Frontal cortex (tissue), 4 donors: Measurements from ENCODE around the gene SOX6. TPM values are rescaled to one million over a fixed set of nuclear protein-coding genes. Genes with fewer than 3 reads are reported as not detected.
"Not testable (repeated sequence)": the region's sequence is repeated elsewhere in the genome, so short reads cannot be mapped to it uniquely, and the experiment has no call there.

Source experiments
- DNase-seq, 2 donors: peaks; one replicate each; pipeline ENCODE4 v3.0.0; 2012; ENCODE audit warnings: low spot score in 2 of 2
- FAIRE-seq: peaks from 2 replicates; lab custom pipeline; 2012; peaks lifted over from hg19 to GRCh38; lab: Jason Lieb, UNC
- total RNA-seq: library from RNA; depleted of rRNA; stranded (reverse); fragments of >200 nt; gene quantifications from one replicate; pipeline ENCODE4 v1.2.3, GENCODE V29; 2014
- donor health status: control.
- donor health status: control.
- donor health status: control.

The SOX6 gene
- total RNA-seq, 1 donor from 2014 or later, result 17.1 TPM

DNA sequence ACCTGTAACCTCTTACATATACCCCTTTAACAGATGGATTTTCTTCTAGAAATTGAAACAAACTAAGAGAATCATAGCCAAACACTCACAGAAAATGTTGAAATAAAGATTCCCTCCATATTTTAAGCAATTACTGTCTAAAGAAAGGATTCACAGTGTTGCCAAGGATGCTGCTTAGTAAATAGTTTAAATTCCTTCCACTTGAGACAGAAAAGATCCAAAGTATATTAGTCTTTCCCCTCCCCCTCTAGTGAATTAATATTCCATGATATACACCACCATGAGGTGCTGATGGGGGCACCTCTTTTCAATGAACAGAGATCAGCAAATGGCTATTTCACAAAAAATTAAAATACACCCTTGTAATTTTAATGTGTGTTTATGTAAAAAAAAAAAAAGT lies 186.8 kb downstream of the SOX6 start:
- FAIRE-seq, result no peak

DNA sequence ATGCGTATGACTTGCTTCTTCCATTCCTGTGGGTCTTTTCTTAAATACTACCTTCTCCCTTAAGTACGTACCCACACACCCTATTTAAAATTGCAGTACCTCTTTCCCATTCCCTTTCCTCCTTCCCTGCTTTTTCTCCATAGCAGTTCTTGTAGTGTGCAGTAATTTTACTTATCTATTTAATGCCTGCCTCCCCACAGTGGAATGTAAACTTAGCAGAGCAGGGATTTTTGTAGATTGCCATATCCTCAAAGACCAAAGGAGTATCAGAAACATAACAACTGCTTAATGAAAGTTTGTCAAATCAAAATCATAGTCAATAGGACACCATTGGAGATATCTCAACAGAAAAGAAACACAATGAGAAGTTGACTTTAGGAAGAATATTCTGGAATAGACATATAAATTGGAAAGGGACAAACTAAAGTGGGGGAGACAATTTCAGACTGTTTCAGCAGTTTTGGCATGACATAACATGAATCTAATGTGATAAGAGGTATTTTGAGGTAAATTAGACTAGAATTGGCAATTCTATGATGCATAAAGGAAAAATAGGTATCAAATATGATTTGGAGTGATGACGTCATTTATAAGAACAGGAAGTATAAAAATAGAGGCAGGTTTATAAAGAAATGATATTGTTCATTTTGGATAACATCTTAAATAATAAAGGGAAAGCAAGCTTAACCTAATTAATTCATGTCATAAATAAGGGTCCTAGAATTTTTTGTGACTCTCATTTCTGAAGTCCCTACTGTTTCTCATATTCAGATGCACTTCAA lies 188.4 kb downstream of the SOX6 start:
- FAIRE-seq (no peak), DNase-seq (no peak)

More for the DNA sequence above, 186.8 kb downstream of the SOX6 start:
- no peak for DNase-seq

DNA sequence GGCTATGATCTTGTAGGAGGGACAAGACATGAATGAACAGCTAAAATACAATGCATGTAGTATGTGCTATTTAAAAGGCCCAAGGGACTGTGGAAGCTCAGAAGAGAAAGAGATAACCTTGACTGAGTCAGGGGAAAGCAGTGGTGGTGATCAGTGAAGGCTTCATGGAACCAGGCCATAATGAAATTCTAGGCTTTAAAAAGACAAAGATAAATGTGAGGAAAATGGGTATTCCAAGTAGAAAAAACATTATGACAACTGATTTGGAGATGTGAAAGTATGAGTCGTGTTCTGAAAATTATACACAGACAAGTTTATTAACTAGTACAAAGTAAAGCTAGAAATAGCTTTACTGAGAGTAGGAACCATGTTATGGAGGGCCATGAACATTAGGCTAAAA lies 189.8 kb downstream of the SOX6 start:
- FAIRE-seq, result no peak
- DNase-seq, result no peak

DNA sequence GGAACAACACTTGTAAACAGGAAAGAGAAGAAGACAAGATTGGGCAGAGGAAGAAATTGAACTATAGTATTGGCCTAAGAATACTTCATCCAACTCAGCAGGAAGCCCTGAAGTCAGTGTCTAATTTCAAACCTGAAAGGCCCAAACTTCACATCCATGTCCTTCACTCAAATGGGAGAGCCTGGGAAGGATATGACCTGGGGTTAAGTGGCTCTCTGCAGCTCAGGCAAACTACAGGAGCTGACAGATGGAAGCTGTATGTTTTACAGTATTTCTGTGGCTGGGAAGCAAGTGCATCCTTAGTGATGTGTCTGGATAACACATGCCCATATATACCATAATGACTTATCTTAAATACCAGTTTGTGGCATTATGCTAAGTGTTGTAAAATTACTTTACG lies 196.2 kb downstream of the SOX6 start:
- no peak for DNase-seq
- FAIRE-seq, result no peak

DNA sequence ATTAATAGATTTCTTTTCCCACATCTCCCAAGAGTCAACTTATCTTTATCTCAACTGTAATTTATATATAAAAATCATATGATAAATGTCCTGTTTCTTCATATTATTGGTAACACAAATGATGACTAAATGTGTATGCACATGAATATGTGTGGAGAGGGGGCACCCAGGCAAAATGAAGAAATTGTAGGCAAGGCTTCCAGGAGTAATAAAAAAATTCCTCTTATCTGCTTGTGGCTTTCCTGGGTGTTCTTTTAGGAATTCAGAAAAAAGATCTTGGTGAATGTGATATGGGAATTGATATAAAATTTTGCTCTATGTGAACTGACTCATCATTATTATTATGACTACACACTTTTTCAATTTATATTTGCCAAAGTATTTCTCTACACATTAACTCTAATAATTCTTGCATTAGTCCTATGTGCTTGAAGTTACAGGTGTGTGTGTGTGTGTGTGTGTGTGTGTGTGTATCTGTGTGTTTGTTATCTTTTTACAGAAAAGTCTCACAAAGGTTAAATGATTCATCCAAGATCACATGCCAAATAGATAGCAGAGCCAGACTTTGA lies 197.8 kb downstream of the SOX6 start:
- no peak for DNase-seq
- no peak for FAIRE-seq

DNA sequence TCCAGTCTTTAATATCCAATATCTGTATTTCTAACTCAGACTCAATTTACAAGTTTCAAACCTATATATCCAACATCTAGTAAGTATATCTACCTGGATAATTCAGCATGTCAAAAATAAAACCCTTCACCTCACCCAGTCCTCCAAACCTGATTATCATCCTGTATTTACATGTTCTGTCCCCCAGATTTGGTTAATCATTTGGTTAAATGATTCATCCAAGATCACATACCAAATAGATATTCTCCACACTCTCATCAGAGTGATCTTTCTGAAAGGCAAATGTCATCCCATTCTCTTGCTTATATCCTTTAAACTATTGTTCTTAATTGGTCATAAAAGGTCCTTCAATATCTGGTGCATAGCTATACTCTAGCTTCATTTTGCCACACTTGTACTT lies 199.0 kb downstream of the SOX6 start:
- FAIRE-seq (no peak), DNase-seq (no peak)

DNA sequence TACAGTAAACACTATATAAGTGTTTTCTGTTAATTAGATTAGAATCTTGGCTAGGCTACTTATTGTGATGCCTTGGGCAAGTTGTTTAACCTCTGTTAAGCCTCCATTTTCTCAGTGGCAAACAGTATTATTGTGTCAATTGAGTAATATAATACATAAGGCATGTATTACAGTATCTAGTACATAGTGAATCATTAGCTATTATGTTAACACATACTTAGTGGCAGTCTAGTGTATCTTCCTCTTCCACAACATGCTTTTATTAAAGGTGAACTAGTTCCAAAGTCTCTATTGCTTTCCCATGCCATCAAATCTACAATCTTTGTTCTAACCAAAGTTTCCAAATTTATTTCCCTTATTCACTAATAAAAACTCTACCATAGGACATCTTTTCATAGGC lies 200.9 kb downstream of the SOX6 start:
- no peak for FAIRE-seq
- DNase-seq, result no peak

DNA sequence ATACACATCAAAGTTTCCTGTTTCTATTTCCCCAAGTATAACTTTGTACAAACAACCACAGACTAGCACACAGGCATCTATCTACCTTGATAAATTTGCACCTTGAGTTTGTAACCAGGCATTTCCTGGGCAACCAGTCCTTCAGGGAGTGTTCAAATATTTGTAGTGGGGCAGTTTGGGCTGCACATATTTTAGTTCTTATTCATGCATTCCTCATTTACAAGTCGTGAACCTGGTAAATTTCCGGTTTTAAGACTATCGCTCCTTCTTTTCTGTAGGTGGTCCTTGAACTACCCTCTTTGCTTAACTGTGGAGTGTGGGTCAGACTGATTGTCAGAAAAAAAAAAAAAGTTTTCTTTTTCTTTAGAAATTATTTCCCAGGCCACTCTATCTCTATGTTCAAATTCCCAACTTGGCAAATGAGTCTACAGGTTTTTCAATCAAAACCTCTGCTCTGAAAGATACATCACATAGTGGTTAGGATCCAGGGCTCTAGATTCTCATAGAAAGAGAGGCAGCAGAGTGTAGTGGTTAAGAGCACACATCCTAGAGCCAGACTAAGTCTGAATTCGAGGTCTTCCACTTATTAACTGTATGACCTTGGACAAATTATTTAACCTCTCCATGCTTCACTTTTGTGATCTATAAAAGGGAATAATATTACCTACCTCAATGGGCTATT lies 201.5 kb downstream of the SOX6 start:
- FAIRE-seq (no peak), DNase-seq (no peak)

DNA sequence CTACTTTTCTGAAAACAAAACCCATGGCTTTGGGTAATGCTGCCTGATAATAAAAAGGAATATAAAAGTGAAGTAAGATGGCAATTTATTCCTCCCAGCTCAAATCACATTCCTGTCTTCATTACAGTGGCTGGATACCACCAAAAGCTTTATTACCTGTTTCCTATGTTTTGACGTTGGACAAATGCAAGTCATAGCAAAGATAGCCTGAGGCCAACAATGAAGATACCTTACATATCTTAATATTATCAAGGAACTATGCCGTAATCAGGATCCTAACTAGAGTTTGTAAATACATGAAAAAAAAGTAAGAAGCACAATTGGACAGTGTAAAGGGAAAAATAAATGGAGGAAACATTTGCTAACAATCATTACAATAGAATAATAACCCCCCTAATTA lies 202.4 kb downstream of the SOX6 start:
- FAIRE-seq (no peak), DNase-seq (no peak)

DNA sequence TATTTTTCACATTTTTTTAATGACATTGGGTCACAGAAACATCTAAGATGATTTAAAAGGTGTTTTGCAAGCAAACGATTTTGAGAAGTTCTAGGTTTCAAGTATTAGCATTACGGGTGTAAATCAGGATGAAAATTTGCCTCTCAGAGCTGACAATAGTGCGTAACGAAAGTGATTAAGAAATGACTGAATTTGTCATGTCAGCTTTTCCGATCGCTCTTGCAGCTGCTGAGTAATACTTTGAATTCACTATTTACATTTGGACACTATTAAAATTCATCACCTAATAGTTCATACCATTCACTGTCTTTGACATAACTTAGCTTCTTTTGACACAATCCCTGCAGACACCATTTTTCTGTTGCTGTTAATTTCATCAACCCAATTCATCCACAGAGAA lies 205.2 kb downstream of the SOX6 start:
- DNase-seq (no peak), FAIRE-seq (no peak)

DNA sequence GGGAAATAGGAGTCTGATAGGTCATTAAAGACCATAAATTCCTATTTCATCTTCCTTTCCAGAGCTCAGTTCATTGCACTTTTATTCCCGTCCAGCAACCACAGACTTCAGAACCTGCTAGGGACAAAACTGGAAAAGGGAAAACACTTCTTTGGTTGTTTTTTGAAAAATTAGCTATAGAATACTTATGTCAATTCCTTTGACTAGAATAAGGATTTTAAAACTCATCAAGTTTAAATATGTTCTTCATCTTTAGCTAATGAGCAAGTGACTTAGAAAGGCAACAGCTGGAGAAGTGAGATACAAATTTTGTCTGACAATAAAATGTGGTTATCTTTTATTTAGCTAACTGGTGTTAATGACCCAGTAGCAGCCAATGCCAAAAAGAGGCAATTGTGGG lies 206.9 kb downstream of the SOX6 start:
- no peak for FAIRE-seq
- DNase-seq, result no peak

DNA sequence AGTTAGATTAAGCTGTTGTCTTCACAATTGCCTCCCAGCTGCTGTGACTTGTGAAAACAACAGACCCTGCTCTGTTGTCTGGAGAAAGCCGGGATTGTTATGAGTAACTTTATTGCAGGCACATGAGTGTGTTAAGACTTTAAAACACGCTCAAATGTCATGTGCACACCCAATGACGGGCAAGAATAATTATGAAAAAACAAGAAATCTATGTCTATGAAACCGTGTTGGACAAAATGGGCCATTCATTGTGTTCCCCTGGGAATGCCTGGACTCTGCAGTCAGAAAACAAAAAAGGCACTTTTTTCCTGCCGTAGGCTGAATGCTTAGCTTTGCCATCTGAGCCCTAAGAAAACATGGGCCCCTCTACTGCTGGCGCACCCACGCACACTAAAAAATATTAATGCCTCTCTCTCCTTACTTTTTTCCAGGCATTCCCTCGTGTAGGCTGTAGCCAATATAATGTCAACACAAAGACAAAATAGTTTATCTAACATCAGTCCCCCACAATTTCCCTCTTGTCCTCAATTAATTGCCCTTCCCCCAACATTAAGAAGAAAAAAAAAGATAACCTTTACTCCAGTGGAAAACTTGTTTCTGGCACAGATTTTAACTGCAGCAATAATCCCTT lies 207.9 kb downstream of the SOX6 start:
- FAIRE-seq (no peak), DNase-seq (no peak)

DNA sequence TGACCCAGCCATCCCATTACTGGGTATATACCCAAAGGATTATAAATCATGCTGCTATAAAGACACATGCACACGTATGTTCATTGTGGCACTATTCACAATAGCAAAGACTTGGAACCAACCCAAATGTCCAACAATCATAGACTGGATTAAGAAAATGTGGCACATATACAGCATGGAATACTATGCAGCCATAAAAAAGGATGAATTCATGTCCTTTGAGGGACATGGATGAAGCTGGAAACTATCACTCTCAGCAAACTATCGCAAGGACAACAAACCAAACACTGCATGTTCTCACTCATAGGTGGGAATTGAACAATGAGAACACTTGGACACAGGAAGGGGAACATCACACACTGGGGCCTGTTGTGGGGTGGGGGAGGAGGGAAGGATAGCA lies 209.4 kb downstream of the SOX6 start:
- not testable (repeated sequence) for FAIRE-seq, DNase-seq

DNA sequence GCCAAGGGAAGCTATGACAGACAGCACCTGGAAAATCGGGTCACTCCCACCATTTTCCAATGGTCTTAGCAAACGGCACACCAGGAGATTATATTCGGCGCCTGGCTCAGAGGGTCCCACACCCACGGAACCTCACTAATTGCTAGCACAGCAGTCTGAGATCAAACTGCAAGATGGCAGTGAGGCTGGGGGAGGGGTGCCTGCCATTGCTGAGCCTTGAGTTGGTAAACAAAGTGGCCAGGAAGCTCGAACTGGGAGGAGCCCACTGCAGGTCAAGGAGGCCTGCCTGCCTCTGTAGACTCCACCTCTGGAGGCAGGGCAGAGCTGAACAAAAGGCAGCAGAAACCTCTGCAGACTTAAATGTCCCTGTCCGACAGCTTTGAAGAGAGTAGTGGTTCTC lies 214.7 kb downstream of the SOX6 start:
- not testable (repeated sequence) for FAIRE-seq

DNA sequence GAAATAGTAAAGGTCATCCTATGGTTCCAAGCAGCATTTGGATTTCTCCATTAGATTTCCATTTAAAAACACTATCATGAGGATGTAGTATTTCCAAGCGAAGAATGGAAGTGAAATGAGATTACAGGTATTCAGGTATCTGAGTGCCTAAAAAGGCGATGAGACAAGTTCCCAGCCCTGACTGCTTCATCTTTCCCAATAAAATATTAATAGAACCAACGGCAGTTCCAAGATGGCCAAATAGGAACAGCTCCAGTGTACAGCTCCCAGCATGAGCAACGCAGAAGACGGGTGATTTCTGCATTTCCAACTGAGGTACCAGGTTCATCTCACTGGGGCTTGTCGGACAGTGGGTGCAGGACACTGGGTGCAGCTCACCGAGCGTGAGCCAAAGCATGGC lies 215.2 kb downstream of the SOX6 start:
- FAIRE-seq, DNase-seq: not testable (repeated sequence)

More for the DNA sequence above, 214.7 kb downstream of the SOX6 start:
- DNase-seq, result not testable (repeated sequence)

DNA sequence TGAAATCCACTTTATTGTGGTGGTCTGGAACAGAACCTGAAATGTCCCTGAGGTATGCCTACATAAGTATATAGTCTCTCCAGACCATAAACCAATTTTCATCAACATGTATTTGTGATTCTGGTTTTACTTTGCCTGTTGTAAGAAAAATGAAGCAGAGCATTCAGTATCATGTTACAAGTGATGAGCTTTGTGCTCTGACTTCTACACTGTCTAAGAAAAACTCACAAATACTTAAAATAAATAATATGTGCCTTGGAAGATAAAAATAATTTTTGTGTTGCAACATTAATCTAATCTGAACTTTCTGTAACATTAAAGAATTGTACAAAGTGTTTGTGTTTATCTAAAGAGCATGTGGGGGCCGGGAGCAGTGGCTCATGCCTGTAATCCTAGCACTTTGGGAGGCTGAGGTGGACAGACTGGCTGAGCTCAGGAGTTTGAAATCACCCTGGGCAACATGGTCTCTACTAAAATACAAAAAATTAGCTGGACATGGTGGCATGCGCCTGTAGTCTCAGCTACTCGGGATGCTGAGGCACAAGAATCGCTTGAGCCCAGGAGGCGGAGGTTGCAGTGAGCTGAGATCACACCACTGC lies 219.5 kb downstream of the SOX6 start:
- DNase-seq (no peak), FAIRE-seq (no peak)

DNA sequence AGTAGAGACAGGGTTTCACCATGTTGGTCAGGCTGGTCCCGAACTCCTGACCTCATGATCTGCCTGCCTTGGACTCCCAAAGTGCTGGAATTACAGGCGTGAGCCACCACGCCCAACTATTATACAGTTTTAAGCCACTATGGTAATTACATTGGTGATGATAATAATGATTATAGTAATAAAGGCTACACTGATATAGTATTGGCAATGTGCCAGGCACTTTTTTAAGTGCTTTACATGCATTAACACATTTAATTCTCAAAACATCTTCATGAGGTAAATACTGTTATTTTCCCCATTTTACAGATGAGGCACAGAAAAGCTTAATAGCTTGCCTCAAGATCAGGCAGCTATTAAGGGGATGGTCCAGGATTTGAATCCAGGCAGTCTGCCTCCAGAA lies 222.5 kb downstream of the SOX6 start:
- no peak for DNase-seq
- FAIRE-seq, result no peak

DNA sequence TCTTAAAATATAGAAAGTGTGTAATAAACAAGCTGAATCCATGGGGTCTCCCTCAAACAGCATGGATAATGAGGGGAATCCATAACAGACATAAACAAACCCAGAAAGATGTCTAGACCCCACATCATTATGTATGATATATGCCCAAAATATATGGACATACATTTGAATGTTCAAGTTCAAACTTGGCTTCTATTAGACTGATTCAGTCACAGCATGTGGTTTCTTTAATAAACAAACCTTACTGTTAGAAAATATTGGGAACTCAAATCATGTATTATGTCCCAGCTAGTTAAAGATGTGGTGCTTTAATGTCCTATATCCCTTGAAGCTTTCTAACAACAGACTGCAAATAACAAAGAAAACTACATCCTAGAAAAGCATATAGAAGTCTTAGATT lies 228.6 kb downstream of the SOX6 start:
- no peak for DNase-seq
- FAIRE-seq, result no peak

DNA sequence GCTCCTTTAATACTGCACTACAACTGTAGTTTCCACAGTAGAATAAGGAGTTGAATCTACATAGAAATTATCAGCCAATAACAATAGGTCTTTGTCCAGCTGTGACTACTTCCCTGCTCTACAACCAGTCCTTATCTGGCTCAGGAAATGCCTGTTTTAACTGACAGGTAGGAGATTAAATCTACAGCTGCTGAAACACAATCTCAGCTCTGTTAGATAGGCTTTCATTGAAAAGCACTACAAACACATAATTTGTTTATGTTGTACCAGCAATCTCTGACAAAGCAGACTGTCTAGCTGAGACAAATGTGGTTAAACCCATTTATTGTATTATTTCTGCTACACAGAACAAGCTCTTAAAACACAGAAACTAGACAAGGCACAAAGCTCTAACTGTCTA lies 230.0 kb downstream of the SOX6 start:
- DNase-seq, result no peak
- FAIRE-seq, result no peak

DNA sequence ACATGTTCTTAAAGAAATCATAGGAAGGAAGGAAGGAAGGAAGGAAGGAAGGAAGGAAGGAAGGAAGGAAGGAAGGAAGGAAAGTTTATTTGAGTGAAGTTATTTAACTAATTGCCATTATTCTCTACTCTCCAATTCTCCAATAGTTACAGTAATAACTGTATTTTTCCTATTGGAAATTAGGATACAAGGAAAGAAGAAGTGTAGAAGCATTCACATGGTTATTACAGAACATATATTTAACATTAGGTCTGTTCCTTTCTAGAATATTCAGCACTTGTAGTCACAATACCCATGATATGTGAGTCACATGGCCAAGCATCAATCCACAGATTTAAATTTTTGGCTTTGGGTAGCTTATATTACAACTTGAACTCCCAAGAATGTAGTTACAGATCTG lies 230.6 kb downstream of the SOX6 start:
- DNase-seq, result no peak
- no peak for FAIRE-seq
